Lower leg skin (tissue), 3 donors: ENCODE measurements around the gene FBXO36.

Experiments used
- POLR2A ChIP-seq, 2 donors: fragments of 450-650 bp; IDR thresholded peaks; one replicate each; pipeline ENCODE4 v1.6.1; 2016 to 2017; ENCODE audit warnings: antibody characterized with exemption in 2 of 2, mild to moderate bottlenecking in 1 of 2, moderate library complexity in 1 of 2
- TF ChIP-seq, protein P1 (sequence below), 3 donors: fragments of 450-650 bp; IDR thresholded peaks; one replicate each; pipeline ENCODE4 v1.5.1; 2016; ENCODE audit warnings: antibody characterized with exemption in 3 of 3, mild to moderate bottlenecking in 3 of 3, moderate library complexity in 2 of 3

DNA sequence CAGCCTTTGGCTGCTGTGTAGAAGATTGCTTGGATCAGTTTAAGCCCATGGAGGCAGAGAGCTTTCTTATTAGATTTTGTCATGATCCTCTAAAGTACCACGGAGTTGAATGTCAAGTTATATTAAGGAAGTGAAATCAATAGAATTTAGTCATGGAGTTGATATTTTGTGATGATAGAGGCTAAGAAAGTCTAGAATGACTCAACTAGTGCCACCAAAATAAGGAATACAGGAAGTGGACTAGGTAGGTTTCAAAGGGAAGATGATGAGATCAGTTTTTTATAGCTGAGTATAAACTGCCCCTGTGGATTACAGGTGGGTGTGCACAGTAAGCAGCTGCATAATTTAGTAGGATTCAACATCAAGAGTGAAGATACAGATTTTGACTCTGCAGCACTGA is 25.2 kb downstream of the FBXO36 start:
- TF ChIP-seq, protein P1, sequence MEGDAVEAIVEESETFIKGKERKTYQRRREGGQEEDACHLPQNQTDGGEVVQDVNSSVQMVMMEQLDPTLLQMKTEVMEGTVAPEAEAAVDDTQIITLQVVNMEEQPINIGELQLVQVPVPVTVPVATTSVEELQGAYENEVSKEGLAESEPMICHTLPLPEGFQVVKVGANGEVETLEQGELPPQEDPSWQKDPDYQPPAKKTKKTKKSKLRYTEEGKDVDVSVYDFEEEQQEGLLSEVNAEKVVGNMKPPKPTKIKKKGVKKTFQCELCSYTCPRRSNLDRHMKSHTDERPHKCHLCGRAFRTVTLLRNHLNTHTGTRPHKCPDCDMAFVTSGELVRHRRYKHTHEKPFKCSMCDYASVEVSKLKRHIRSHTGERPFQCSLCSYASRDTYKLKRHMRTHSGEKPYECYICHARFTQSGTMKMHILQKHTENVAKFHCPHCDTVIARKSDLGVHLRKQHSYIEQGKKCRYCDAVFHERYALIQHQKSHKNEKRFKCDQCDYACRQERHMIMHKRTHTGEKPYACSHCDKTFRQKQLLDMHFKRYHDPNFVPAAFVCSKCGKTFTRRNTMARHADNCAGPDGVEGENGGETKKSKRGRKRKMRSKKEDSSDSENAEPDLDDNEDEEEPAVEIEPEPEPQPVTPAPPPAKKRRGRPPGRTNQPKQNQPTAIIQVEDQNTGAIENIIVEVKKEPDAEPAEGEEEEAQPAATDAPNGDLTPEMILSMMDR (IDR thresholded peaks at IDR 0.05) = no peak
- TF ChIP-seq POLR2A (IDR thresholded peaks at IDR 0.05) = no peak
